ENCODE results near the gene STAG1. TPM values are rescaled to one million over a fixed set of nuclear protein-coding genes. Genes with fewer than 3 reads are reported as not detected.

Gene STAG1
- polyA plus RNA-seq, 1 donor from 2014 or later = 30.8 TPM

- no peak for TF ChIP-seq EZH2 (IDR thresholded peaks at IDR 0.05; ENCODE audit: borderline replicate concordance, insufficient read depth, low read length, poor library complexity, severe bottlenecking)
These were observed 348.1 kb downstream of the STAG1 start (continued) for GRCh38 chr3:136404056-136404455.

GRCh38 chr3:136396916-136397315, 355.3 kb downstream of the STAG1 start:
- H3K9me3 ChIP-seq (ENCODE audit: low read length) = no peaks in the 10 kb centered on the region
- H3K4me2 ChIP-seq (ENCODE audit: low read length) = no peak overlapping the region
- no peaks in the 10 kb centered on the region for H3K36me3 ChIP-seq (ENCODE audit: insufficient read depth, low read length)
- no peaks in the 10 kb centered on the region for H4K20me1 ChIP-seq (ENCODE audit: insufficient read depth)
- no peak overlapping the region for H3K9ac ChIP-seq (ENCODE audit: low read length)
- H3K27me3 ChIP-seq (ENCODE audit: insufficient read depth, low read depth, low read length) = no peaks in the 10 kb centered on the region
- no peaks in the 10 kb centered on the region for H3K79me2 ChIP-seq (replicated peaks; ENCODE audit: insufficient read depth, low read length)
- TF ChIP-seq EZH2 (IDR thresholded peaks at IDR 0.05; ENCODE audit: borderline replicate concordance, insufficient read depth, low read length, poor library complexity, severe bottlenecking) = no peak
- TF ChIP-seq CTCF (IDR thresholded peaks at IDR 0.05; ENCODE audit: poor library complexity, severe bottlenecking) = no peak
- no peak for TF ChIP-seq REST (IDR thresholded peaks at IDR 0.05; ENCODE audit: borderline replicate concordance)
- TF ChIP-seq POLR2AphosphoS5 (IDR thresholded peaks at IDR 0.05) = no peak
- no peak for TF ChIP-seq RAD21 (conservative IDR thresholded peaks at IDR 0.05)
- TF ChIP-seq MXI1 (conservative IDR thresholded peaks at IDR 0.05; ENCODE audit: poor library complexity, severe bottlenecking) = no peak
- no peak for TF ChIP-seq SMC3 (conservative IDR thresholded peaks at IDR 0.05; ENCODE audit: poor library complexity)
- TF ChIP-seq EP300 (conservative IDR thresholded peaks at IDR 0.05; ENCODE audit: poor library complexity, severe bottlenecking) = no peak
- TF ChIP-seq TAF1 (IDR thresholded peaks at IDR 0.05; ENCODE audit: low read depth) = no peak
- no peaks in the 10 kb centered on the region for H3F3A ChIP-seq (ENCODE audit: insufficient read depth, low read length, poor library complexity, severe bottlenecking)
- no peaks in the 10 kb centered on the region for H3K9me2 ChIP-seq (ENCODE audit: insufficient read depth, low read length)
- H3K27ac ChIP-seq (ENCODE audit: low read length) = no peak overlapping the region
- H3K4me3 ChIP-seq (ENCODE audit: low read length) = no peak overlapping the region
- no peak overlapping the region for H2AFZ ChIP-seq (ENCODE audit: low read depth, low read length)

- no peaks in the 10 kb centered on the region for H3F3A ChIP-seq (ENCODE audit: insufficient read depth, low read length, poor library complexity, severe bottlenecking)
- no peak overlapping the region for H2AFZ ChIP-seq (ENCODE audit: low read depth, low read length)
- H3K27ac ChIP-seq (ENCODE audit: low read length) = no peak overlapping the region
- H3K9me2 ChIP-seq (ENCODE audit: insufficient read depth, low read length) = no peaks in the 10 kb centered on the region
- no peaks in the 10 kb centered on the region for H3K79me2 ChIP-seq (replicated peaks; ENCODE audit: insufficient read depth, low read length)
- TF ChIP-seq RAD21 (conservative IDR thresholded peaks at IDR 0.05) = no peak
- no peak for TF ChIP-seq MXI1 (conservative IDR thresholded peaks at IDR 0.05; ENCODE audit: poor library complexity, severe bottlenecking)
- no peak for TF ChIP-seq TAF1 (IDR thresholded peaks at IDR 0.05; ENCODE audit: low read depth)
- TF ChIP-seq EZH2 (IDR thresholded peaks at IDR 0.05; ENCODE audit: borderline replicate concordance, insufficient read depth, low read length, poor library complexity, severe bottlenecking) = no peak
- TF ChIP-seq SMC3 (conservative IDR thresholded peaks at IDR 0.05; ENCODE audit: poor library complexity) = no peak
- no peak for TF ChIP-seq CTCF (IDR thresholded peaks at IDR 0.05; ENCODE audit: poor library complexity, severe bottlenecking)
- no peak for TF ChIP-seq POLR2AphosphoS5 (IDR thresholded peaks at IDR 0.05)
- TF ChIP-seq EP300 (conservative IDR thresholded peaks at IDR 0.05; ENCODE audit: poor library complexity, severe bottlenecking) = no peak
- no peak for TF ChIP-seq REST (IDR thresholded peaks at IDR 0.05; ENCODE audit: borderline replicate concordance)
- no peaks in the 10 kb centered on the region for H3K27me3 ChIP-seq (ENCODE audit: insufficient read depth, low read depth, low read length)
- no peak overlapping the region for H3K9ac ChIP-seq (ENCODE audit: low read length)
- H3K9me3 ChIP-seq (ENCODE audit: low read length) = no peaks in the 10 kb centered on the region
- H3K4me2 ChIP-seq (ENCODE audit: low read length) = no peak overlapping the region
- no peak overlapping the region for H3K4me3 ChIP-seq (ENCODE audit: low read length)
- H4K20me1 ChIP-seq (ENCODE audit: insufficient read depth) = no peaks in the 10 kb centered on the region
- H3K36me3 ChIP-seq (ENCODE audit: insufficient read depth, low read length) = no peaks in the 10 kb centered on the region
These were observed 361.6 kb downstream of the STAG1 start for GRCh38 chr3:136390574-136390973.

Measured in neural cell (in vitro differentiated cells).